ENCODE data around the gene TOP3B.

DNA sequence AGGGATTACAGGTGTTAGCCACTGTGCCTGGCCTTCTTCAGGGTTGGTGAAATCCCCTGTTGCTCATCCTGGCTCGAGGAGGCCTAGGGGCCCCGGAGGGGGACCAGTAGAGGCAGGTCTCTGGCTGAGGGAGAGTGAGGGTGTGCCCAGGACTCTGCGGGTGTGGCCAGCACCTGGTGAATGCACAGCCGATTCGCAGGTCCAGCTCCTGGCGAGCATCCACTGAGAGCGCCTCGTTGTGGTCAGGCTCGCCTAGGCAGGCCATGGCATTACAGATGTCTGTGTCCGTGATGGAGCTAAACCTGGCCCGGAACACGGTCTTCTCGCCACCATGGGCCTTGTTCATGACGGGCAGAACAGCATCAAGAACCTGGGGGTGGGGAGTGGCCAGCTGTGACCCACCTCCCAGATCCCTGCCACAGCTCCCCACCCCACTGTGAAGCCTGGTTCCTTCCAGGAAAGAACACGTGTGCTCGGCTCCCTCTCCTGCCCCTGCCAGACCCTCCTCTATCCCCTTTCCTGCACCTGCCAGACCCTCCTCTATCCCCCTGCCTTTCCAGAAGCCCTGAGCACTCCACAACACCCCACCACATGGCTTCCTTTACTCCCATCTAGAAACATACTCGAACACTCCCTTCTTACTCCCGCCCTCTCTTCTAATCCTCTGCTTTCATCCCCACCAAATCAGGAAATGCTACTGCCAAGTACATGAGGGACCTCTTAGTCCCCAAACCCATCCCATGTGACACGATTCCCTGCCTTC lies 12.4 kb downstream of the TOP3B start:
- no peak for TF ChIP-seq POLR2AphosphoS5 (IDR thresholded peaks at IDR 0.05; ENCODE audit: low read depth, low read length)
- TF ChIP-seq FOXP2 (optimal IDR thresholded peaks at IDR 0.05; ENCODE audit: borderline replicate concordance, extremely low read depth, extremely low read length, insufficient read depth) = no peak
- TF ChIP-seq, protein P1, sequence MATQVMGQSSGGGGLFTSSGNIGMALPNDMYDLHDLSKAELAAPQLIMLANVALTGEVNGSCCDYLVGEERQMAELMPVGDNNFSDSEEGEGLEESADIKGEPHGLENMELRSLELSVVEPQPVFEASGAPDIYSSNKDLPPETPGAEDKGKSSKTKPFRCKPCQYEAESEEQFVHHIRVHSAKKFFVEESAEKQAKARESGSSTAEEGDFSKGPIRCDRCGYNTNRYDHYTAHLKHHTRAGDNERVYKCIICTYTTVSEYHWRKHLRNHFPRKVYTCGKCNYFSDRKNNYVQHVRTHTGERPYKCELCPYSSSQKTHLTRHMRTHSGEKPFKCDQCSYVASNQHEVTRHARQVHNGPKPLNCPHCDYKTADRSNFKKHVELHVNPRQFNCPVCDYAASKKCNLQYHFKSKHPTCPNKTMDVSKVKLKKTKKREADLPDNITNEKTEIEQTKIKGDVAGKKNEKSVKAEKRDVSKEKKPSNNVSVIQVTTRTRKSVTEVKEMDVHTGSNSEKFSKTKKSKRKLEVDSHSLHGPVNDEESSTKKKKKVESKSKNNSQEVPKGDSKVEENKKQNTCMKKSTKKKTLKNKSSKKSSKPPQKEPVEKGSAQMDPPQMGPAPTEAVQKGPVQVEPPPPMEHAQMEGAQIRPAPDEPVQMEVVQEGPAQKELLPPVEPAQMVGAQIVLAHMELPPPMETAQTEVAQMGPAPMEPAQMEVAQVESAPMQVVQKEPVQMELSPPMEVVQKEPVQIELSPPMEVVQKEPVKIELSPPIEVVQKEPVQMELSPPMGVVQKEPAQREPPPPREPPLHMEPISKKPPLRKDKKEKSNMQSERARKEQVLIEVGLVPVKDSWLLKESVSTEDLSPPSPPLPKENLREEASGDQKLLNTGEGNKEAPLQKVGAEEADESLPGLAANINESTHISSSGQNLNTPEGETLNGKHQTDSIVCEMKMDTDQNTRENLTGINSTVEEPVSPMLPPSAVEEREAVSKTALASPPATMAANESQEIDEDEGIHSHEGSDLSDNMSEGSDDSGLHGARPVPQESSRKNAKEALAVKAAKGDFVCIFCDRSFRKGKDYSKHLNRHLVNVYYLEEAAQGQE (IDR thresholded peaks at IDR 0.05; ENCODE audit: insufficient read depth in 1 of 2, low read depth in 2 of 2, low read length in 2 of 2) = no peak
